Measurements from ENCODE around the gene MAS1. TPM values are rescaled to one million over a fixed set of nuclear protein-coding genes. Genes with fewer than 3 reads are reported as not detected.

Gene MAS1
- total RNA-seq, 2 donors from 2014 or later, result not detected

- Histone ChIP-seq H3K4me1 (no peaks in the 10 kb centered on the region), H3K9me3 (no peaks in the 10 kb centered on the region), H3K36me3 (no peaks in the 10 kb centered on the region), H3K27ac (no peak overlapping the region), H3K4me3 (no peak overlapping the region), H3K27me3 (no peaks in the 10 kb centered on the region)
- DNase-seq (ENCODE audit: low spot score), result no peak
- no peak for TF ChIP-seq CTCF (IDR thresholded peaks at IDR 0.05)
These were observed 24.2 kb upstream of the MAS1 start for GRCh38 chr6:159866286-159867247.

DNA sequence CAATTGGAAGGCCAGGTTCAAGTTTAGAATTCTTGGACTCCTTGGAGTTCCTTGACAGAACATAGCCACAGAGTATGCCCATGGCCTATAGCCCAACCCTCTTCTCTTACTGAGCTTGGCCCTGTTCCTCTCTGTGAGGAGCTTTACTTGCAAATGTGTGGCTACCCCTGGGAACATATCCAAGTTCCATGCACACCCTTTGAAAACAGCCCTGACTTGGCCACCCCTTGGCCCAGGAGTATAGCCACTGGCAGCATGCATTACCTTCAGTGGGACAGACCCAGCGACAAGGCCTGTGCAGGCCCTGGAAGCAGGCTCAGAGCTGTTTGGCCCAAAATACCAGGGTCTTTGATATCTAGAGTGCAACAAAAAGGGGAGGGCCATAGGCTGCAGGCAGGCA is 19.5 kb upstream of the MAS1 start:
- peaks cover 0 to 7% of the 10 kb centered on the region in 2 donors for H3K4me1 ChIP-seq
- DNase-seq (ENCODE audit: low spot score), result no peak
- H3K9me3 ChIP-seq, result no peaks in the 10 kb centered on the region
- TF ChIP-seq CTCF (IDR thresholded peaks at IDR 0.05), result no peak
- H3K4me3 ChIP-seq, result no peak overlapping the region
- H3K27ac ChIP-seq, result no peak overlapping the region
- no peaks in the 10 kb centered on the region for H3K27me3 ChIP-seq
- no peaks in the 10 kb centered on the region for H3K36me3 ChIP-seq

- Histone ChIP-seq H3K4me3 (no peak overlapping the region), H3K27me3 (no peaks in the 10 kb centered on the region), H3K27ac (no peak overlapping the region), H3K4me1 (peaks cover 0 to 7% of the 10 kb centered on the region in 2 donors), H3K9me3 (no peaks in the 10 kb centered on the region), H3K36me3 (no peaks in the 10 kb centered on the region)
- no peak for DNase-seq (ENCODE audit: low spot score)
- TF ChIP-seq CTCF (IDR thresholded peaks at IDR 0.05), result no peak
These were observed 18.9 kb upstream of the MAS1 start for GRCh38 chr6:159871906-159872305.

- no peak overlapping the region for H3K27ac ChIP-seq
- no peak overlapping the region for H3K4me3 ChIP-seq
- no peaks in the 10 kb centered on the region for H3K27me3 ChIP-seq
- peaks cover 0 to 7% of the 10 kb centered on the region in 2 donors for H3K4me1 ChIP-seq
- H3K36me3 ChIP-seq, result no peaks in the 10 kb centered on the region
- H3K9me3 ChIP-seq, result no peaks in the 10 kb centered on the region
- TF ChIP-seq CTCF (IDR thresholded peaks at IDR 0.05), result no peak
- DNase-seq (ENCODE audit: low spot score), result no peak
These were observed 16.4 kb upstream of the MAS1 start for GRCh38 chr6:159874435-159874834.

GRCh38 chr6:159875194-159875593 is 15.6 kb upstream of the MAS1 start:
- TF ChIP-seq CTCF (IDR thresholded peaks at IDR 0.05), result no peak
- DNase-seq (ENCODE audit: low spot score), result no peak
- H3K4me1 ChIP-seq, result peaks cover 0 to 7% of the 10 kb centered on the region in 2 donors
- no peaks in the 10 kb centered on the region for H3K36me3 ChIP-seq
- H3K9me3 ChIP-seq, result no peaks in the 10 kb centered on the region
- no peak overlapping the region for H3K27ac ChIP-seq
- H3K4me3 ChIP-seq, result no peak overlapping the region
- H3K27me3 ChIP-seq, result no peaks in the 10 kb centered on the region

All from right atrium auricular region (tissue), 2 donors.